Gastrocnemius medialis (tissue), 4 donors: ENCODE data around the gene DYRK1A. TPM values are rescaled to one million over a fixed set of nuclear protein-coding genes. Genes with fewer than 3 reads are reported as not detected.

Experiments
- ATAC-seq, 2 donors: fragments of 150-250 bp; one replicate each; pipeline ENCODE4 v1.9.1; 2016
- DNase-seq, 2 donors: peaks; one replicate each; pipeline ENCODE4 v3.0.0-alpha.2; 2019
- H3K27ac ChIP-seq, 4 donors: fragments of 200-600 bp; sonication (generic); 1 replicate in 1 of 4; 2 replicates in 3 of 4; pipeline ENCODE4 v1.5.1; 2016 to 2018; ENCODE audit warnings: mild to moderate bottlenecking in 2 of 4, moderate library complexity in 1 of 4
- H3K27me3 ChIP-seq, 3 donors: fragments of 200-600 bp; sonication (generic) in 2 of 3; 1 replicate in 1 of 3; 2 replicates in 2 of 3; pipeline versions ENCODE4 v1.5.1 to v1.6.0; 2016 to 2019; ENCODE audit warnings: mild to moderate bottlenecking in 1 of 3, moderate library complexity in 1 of 3
- H3K36me3 ChIP-seq, 2 donors: fragments of 200-600 bp; sonication (generic) in 1 of 2; one replicate each; pipeline ENCODE4 v1.5.1; 2017 to 2018
- H3K4me1 ChIP-seq, 2 donors: fragments of 200-600 bp; sonication (generic) in 1 of 2; one replicate each; pipeline ENCODE4 v1.5.1; 2016 to 2017; ENCODE audit warnings: mild to moderate bottlenecking in 2 of 2
- H3K4me3 ChIP-seq, 4 donors: fragments of 200-600 bp; sonication (generic) in 3 of 4; 1 replicate in 1 of 4; 2 replicates in 3 of 4; pipeline ENCODE4 v1.5.1; 2016 to 2019; ENCODE audit warnings: mild to moderate bottlenecking in 2 of 4
- H3K9me3 ChIP-seq, 3 donors: fragments of 200-600 bp; sonication (generic) in 2 of 3; 1 replicate in 1 of 3; 2 replicates in 2 of 3; pipeline ENCODE4 v1.5.1; 2016 to 2019
- POLR2A ChIP-seq, 2 donors: fragments of 450-650 bp; IDR thresholded peaks; one replicate each; pipeline ENCODE4 v1.6.1; 2017; ENCODE audit warnings: antibody characterized with exemption in 2 of 2, mild to moderate bottlenecking in 2 of 2, moderate library complexity in 2 of 2
- in situ Hi-C, 4 donors: fragments of 200-750 bp; cut with MboI; loops; one replicate each; pipeline versions ENCODE4 v1.15.0 to v1.8.0; 2017; ENCODE audit warnings: low sequenced_read_pairs in 4 of 4
- intact Hi-C: fragments of 100-400 bp; cut with DNase I; formaldehyde crosslinking; loops from one replicate; pipeline ENCODE4 v1.15.1; 2023; ENCODE audit warnings: low total_unique reads
- total RNA-seq, 4 donors: library from RNA; depleted of rRNA; stranded (reverse); fragments of >200 nt; gene quantifications; one replicate each; pipeline versions ENCODE4 v1.1.0 to v1.2.3, GENCODE V29; 2016
- TF ChIP-seq, protein P1 (sequence below), 5 experiments: fragments of 450-650 bp in 3 of 5; fragments of 200-600 bp in 2 of 5; sonication (generic) in 2 of 5; IDR thresholded peaks in 4 of 5; conservative IDR thresholded peaks in 1 of 5; 1 replicate in 4 of 5; 2 replicates in 1 of 5; pipeline ENCODE4 v1.5.1; 2016 to 2019; ENCODE audit warnings: antibody characterized with exemption in 5 of 5, mild to moderate bottlenecking in 3 of 5, moderate library complexity in 3 of 5

The DYRK1A gene
- total RNA-seq, 4 donors from 2014 or later: 81.0 to 115 (median 95.3) TPM

DNA sequence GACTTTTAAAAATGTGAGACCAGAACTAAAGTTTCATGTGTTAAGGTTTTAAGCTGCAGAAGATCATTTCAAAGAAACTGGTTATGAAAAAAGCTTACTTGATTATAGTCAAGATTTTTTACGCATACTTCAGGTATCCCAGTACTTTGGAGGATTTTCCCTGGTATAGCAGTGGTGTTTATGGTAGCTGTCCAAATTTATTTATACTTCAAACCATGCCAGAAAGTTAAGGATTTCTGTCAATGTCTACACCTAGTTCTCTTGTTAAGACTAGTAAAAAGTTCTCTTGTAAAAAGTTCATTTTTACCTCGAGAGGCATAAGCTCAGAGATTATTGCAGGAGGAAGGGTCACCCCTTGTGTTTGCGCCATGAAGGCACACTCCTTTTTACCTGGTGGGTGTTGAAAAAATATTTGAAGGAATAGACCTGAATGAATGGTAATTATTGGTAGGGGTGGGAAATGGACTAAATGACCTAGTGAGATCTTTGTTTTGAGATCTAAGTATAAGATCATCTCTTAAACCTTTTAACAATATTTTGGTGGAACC is 2.8 kb downstream of the DYRK1A start:
- no peak for TF ChIP-seq POLR2A (IDR thresholded peaks at IDR 0.05)
- TF ChIP-seq, protein P1, sequence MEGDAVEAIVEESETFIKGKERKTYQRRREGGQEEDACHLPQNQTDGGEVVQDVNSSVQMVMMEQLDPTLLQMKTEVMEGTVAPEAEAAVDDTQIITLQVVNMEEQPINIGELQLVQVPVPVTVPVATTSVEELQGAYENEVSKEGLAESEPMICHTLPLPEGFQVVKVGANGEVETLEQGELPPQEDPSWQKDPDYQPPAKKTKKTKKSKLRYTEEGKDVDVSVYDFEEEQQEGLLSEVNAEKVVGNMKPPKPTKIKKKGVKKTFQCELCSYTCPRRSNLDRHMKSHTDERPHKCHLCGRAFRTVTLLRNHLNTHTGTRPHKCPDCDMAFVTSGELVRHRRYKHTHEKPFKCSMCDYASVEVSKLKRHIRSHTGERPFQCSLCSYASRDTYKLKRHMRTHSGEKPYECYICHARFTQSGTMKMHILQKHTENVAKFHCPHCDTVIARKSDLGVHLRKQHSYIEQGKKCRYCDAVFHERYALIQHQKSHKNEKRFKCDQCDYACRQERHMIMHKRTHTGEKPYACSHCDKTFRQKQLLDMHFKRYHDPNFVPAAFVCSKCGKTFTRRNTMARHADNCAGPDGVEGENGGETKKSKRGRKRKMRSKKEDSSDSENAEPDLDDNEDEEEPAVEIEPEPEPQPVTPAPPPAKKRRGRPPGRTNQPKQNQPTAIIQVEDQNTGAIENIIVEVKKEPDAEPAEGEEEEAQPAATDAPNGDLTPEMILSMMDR (IDR thresholded peaks at IDR 0.05 in 4 of 5, conservative IDR thresholded peaks at IDR 0.05 in 1 of 5): no peak
- intact Hi-C loops (loop anchor here (5.0 kb wide), 1 partner anchor 88 kb away; no protein-coding TSS in a partner anchor), in situ Hi-C loops (loop anchor here in 2 of 4 donors (10.0 to 25.0 kb wide), 2 partner anchors 95 to 107 kb away; partner anchors contain the start of gene VPS26C (in 1 of the 2))
- no peaks in the 10 kb centered on the region for H3K9me3 ChIP-seq
- DNase-seq: no peak
- peaks cover 55 to 63% of the 10 kb centered on the region in 2 donors for H3K4me1 ChIP-seq
- H3K27me3 ChIP-seq: no peaks in the 10 kb centered on the region
- peak overlapping the region; percentile 99 to 100 (median 100) for H3K27ac ChIP-seq
- no peaks in the 10 kb centered on the region for H3K36me3 ChIP-seq
- peak overlapping the region; percentile 67 to 91 (median 76) for H3K4me3 ChIP-seq
- no peak for ATAC-seq

DNA sequence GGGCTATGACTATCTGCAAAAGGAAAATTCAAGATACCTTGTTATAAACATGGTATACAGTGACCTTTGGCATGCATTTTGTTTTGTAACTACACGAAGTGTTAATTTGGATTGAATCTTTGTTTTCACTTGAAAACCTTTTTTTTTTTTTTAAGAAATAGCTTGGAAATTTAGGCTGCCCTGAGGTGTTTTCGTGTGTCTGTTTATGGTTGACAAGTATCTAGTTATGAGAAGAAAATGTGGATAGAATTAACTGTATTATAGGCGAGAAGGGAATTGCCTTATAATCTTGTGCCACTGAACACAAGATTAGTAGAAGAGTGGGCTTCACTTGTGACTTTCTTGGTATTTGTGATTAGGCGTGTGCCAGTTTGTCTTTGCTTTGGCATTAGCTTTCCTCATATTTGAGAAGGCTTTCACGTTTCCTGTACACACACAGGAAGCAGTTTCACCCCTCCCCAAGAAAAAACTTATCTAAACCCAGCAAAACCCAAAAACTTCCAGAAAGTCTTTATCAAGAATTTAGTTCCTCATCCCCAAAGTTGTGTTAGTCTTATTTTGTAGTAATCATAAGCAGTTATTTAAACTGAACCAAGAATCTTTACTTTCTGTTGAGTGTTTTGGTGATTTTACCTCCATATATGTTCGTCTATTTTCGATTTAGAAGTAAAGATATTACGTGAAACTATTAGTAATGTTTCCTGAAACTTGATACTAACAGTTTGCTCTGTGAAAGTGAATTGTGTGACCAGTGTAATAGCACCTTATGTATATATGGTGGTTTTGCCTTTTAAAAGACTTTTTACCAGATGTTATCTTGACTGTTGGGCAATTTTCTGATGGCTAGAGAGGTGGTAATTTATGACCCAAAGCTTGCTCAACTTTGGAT is 3.8 kb downstream of the DYRK1A start:
- in situ Hi-C loops: loop anchor here in 2 of 4 donors (10.0 to 25.0 kb wide), 2 partner anchors 106 to 108 kb away; partner anchors contain the start of gene VPS26C (in 2 of the 2)
- TF ChIP-seq, protein P1 (IDR thresholded peaks at IDR 0.05 in 4 of 5, conservative IDR thresholded peaks at IDR 0.05 in 1 of 5): no peak
- TF ChIP-seq POLR2A (IDR thresholded peaks at IDR 0.05): no peak
- Histone ChIP-seq H3K36me3 (no peaks in the 10 kb centered on the region), H3K4me1 (peaks cover 60 to 65% of the 10 kb centered on the region in 2 donors), H3K4me3 (peak overlapping the region; percentile 67 to 91 (median 76)), H3K27ac (peak overlapping the region; percentile 99 to 100 (median 100)), H3K27me3 (no peaks in the 10 kb centered on the region), H3K9me3 (no peaks in the 10 kb centered on the region)
- intact Hi-C loops: no loop called here
- DNase-seq (no peak), ATAC-seq (no peak)

DNA sequence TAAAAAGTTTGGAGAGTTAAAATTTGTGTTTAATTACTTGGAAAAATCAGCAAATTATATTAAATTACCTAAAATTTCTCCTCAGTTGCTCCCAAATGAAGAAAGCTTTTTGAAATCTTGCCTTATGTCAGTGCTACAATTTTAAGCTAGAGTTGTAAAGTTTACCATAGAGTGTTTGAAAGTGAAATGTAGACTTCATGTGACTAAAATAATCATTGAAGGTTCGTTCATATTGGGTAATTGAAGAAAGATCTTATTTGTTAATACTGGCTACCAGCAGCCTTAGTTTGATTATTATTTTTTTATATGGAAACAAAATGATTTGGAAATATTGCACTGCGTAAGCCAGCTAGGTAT is 4.4 kb downstream of the DYRK1A start:
- no peaks in the 10 kb centered on the region for H3K27me3 ChIP-seq
- H3K27ac ChIP-seq: peak overlapping the region; percentile 99 to 100 (median 100)
- DNase-seq (no peak), ATAC-seq (no peak)
- no peak for TF ChIP-seq POLR2A (IDR thresholded peaks at IDR 0.05)
- TF ChIP-seq, protein P1 (IDR thresholded peaks at IDR 0.05 in 4 of 5, conservative IDR thresholded peaks at IDR 0.05 in 1 of 5): no peak
- in situ Hi-C loops: loop anchor here in 2 of 4 donors (10.0 to 25.0 kb wide), 2 partner anchors 106 to 109 kb away; partner anchors contain the start of gene VPS26C (in 2 of the 2)
- no peaks in the 10 kb centered on the region for H3K36me3 ChIP-seq
- H3K9me3 ChIP-seq: no peaks in the 10 kb centered on the region
- intact Hi-C loops: no loop called here
- peaks cover 66 to 70% of the 10 kb centered on the region in 2 donors for H3K4me1 ChIP-seq
- peak overlapping the region in 1 of 4 donors; percentile 14 for H3K4me3 ChIP-seq

DNA sequence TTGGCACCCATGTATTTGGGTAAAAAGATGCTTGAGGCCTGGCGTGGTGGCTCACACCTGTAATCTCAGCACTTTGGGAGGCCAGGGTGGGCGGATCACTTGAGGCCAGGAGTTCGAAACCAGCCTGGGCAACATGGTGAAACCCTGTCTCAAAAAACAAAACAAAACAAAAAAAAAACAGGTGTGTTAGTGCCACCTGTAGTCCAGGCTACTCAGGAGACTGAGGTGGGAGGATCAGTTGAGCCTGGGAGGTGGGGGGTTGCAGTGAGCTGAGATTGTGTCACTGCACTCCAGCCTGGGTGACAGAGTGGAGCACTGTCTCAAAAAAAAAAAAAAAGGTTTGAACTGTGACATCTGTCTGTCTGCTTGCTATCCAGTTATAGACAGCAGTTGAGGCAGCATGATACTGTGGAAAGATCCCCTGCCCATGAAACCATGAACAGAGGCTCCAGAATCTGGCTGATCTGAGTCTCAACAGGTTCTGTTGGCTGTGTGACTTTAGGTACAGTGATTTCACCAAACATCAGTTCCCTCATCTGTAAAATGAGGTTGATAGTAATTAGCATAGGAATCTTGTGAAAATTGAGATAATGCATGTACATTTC is 5.7 kb downstream of the DYRK1A start:
- no peak for TF ChIP-seq POLR2A (IDR thresholded peaks at IDR 0.05)
- TF ChIP-seq, protein P1 (IDR thresholded peaks at IDR 0.05 in 4 of 5, conservative IDR thresholded peaks at IDR 0.05 in 1 of 5): no peak
- H3K4me1 ChIP-seq: peaks cover 75 to 80% of the 10 kb centered on the region in 2 donors
- ATAC-seq (no peak), DNase-seq (no peak)
- in situ Hi-C loops: loop anchor here in 2 of 4 donors (10.0 to 25.0 kb wide), 2 partner anchors 107 to 110 kb away; partner anchors contain the start of gene VPS26C (in 2 of the 2)
- no peaks in the 10 kb centered on the region for H3K9me3 ChIP-seq
- H3K4me3 ChIP-seq: no peak overlapping the region
- intact Hi-C loops: loop anchor here (2.0 kb wide), 1 partner anchor 67 kb away; no protein-coding TSS in a partner anchor
- no peaks in the 10 kb centered on the region for H3K36me3 ChIP-seq
- peak overlapping the region; percentile 99 to 100 (median 100) for H3K27ac ChIP-seq
- H3K27me3 ChIP-seq: no peaks in the 10 kb centered on the region
